ENCODE data around the gene VSX2.

- TF ChIP-seq CTCF (IDR thresholded peaks at IDR 0.05; ENCODE audit: poor library complexity) (no peak), EZH2phosphoT487 (IDR thresholded peaks at IDR 0.05; ENCODE audit: low read depth, severe bottlenecking, unreplicated experiment) (no peak), EZH2 (IDR thresholded peaks at IDR 0.05; ENCODE audit: borderline replicate concordance) (no peak)
Observed at GRCh38 chr14:74245292-74245691, 6.0 kb downstream of the VSX2 start.
